Astrocyte (in vitro differentiated cells and primary cell): ENCODE data around the gene ZCWPW1. TPM values are rescaled to one million over a fixed set of nuclear protein-coding genes. Genes with fewer than 3 reads are reported as not detected.
A peak's percentile ranks its signal among the peaks of the same experiment; 100 is the strongest.

ENCODE experiments used
- DNase-seq: peaks from one replicate; pipeline ENCODE4 v3.0.0-alpha.2; 2010; ENCODE audit warnings: low read depth
- FAIRE-seq: peaks from 2 replicates; lab custom pipeline; 2011; peaks lifted over from hg19 to GRCh38; lab: Jason Lieb, UNC
- H2AFZ ChIP-seq: 2 replicates; pipeline ENCODE4 v1.6.0; 2012; ENCODE audit warnings: low read depth, low read length, inconsistent platforms
- H3K27ac ChIP-seq: 2 replicates; pipeline ENCODE4 v1.5.1; 2011; ENCODE audit warnings: low read depth, low read length, inconsistent platforms
- H3K27me3 ChIP-seq: 2 replicates; pipeline ENCODE4 v1.6.0; 2011; ENCODE audit warnings: low read length, inconsistent platforms; ENCODE audit not compliant: insufficient read depth
- H3K36me3 ChIP-seq: 2 replicates; pipeline ENCODE4 v1.5.1; 2011; ENCODE audit warnings: low read length, inconsistent platforms; ENCODE audit not compliant: insufficient read depth
- H3K4me1 ChIP-seq: 2 replicates; pipeline ENCODE4 v1.5.1; 2011; ENCODE audit warnings: low read length, inconsistent platforms; ENCODE audit not compliant: insufficient read depth
- H3K4me2 ChIP-seq: 2 replicates; pipeline ENCODE4 v1.6.0; 2012; ENCODE audit warnings: low read length, inconsistent platforms
- H3K4me3 ChIP-seq: 2 replicates; pipeline ENCODE4 v1.5.1; 2011; ENCODE audit warnings: low read depth, mild to moderate bottlenecking, low read length, inconsistent platforms; ENCODE audit not compliant: insufficient read depth
- H3K79me2 ChIP-seq: 2 replicates; pipeline ENCODE4 v1.6.0; 2012; ENCODE audit warnings: mild to moderate bottlenecking, low read length, inconsistent platforms; ENCODE audit not compliant: insufficient read depth
- H3K9ac ChIP-seq: 2 replicates; pipeline ENCODE4 v1.6.0; 2012; ENCODE audit warnings: mild to moderate bottlenecking, low read length, inconsistent platforms
- H3K9me3 ChIP-seq: 2 replicates; pipeline ENCODE4 v1.5.1; 2012; ENCODE audit warnings: low read depth, mild to moderate bottlenecking, low read length, inconsistent platforms; ENCODE audit not compliant: insufficient read depth
- H4K20me1 ChIP-seq: 2 replicates; pipeline ENCODE4 v1.6.0; 2012; ENCODE audit warnings: low read length, inconsistent platforms; ENCODE audit not compliant: insufficient read depth
- H3K27ac Mint-ChIP-seq: one replicate; pipeline ENCODE4 v1.8.0; 2021; ENCODE audit warnings: mild to moderate bottlenecking, mixed read lengths; ENCODE audit not compliant: unreplicated experiment
- H3K27me3 Mint-ChIP-seq: one replicate; pipeline ENCODE4 v1.8.0; 2021; ENCODE audit warnings: low read depth, mixed read lengths; ENCODE audit not compliant: unreplicated experiment
- H3K36me3 Mint-ChIP-seq: one replicate; pipeline ENCODE4 v1.8.0; 2021; ENCODE audit warnings: low read depth, mixed read lengths; ENCODE audit not compliant: unreplicated experiment
- H3K4me1 Mint-ChIP-seq: one replicate; pipeline ENCODE4 v1.8.0; 2021; ENCODE audit warnings: low read depth, mixed read lengths; ENCODE audit not compliant: unreplicated experiment
- H3K4me3 Mint-ChIP-seq: one replicate; pipeline ENCODE4 v1.8.0; 2021; ENCODE audit warnings: mild to moderate bottlenecking, moderate library complexity, mixed read lengths; ENCODE audit not compliant: unreplicated experiment
- H3K9me3 Mint-ChIP-seq: one replicate; pipeline ENCODE4 v1.8.0; 2021; ENCODE audit warnings: mild to moderate bottlenecking, mixed read lengths; ENCODE audit not compliant: unreplicated experiment
- CTCF ChIP-seq: IDR thresholded peaks from 2 replicates; pipeline ENCODE4 v1.5.1; 2011; ENCODE audit warnings: low read depth, mild to moderate bottlenecking, inconsistent platforms, low read length, moderate library complexity; ENCODE audit not compliant: insufficient read depth
- EZH2 ChIP-seq: IDR thresholded peaks from 2 replicates; pipeline ENCODE4 v1.6.1; 2012; ENCODE audit warnings: mild to moderate bottlenecking, low read length, inconsistent platforms; ENCODE audit not compliant: insufficient read depth
- total RNA-seq: library from RNA; stranded (reverse); gene quantifications from 2 replicates; pipeline ENCODE4 v1.2.1, GENCODE V29; 2021

ZCWPW1 gene
- total RNA-seq, 1 donor from 2014 or later = 2.6 TPM

- peaks cover 4% of the 10 kb centered on the region for H3K36me3 Mint-ChIP-seq
- H3K4me1 Mint-ChIP-seq = peaks cover 5% of the 10 kb centered on the region
- TF ChIP-seq EZH2 = no peak
- no peak for TF ChIP-seq CTCF
- Histone ChIP-seq H3K27ac (no peak overlapping the region), H3K4me2 (no peak overlapping the region), H3K9me3 (no peaks in the 10 kb centered on the region), H4K20me1 (peaks cover 17% of the 10 kb centered on the region), H3K36me3 (peaks cover 17% of the 10 kb centered on the region), H3K4me3 (no peak overlapping the region), H3K79me2 (peaks cover 29% of the 10 kb centered on the region), H3K4me1 (peaks cover 10% of the 10 kb centered on the region), H3K27me3 (no peaks in the 10 kb centered on the region), H2AFZ (no peak overlapping the region), H3K9ac (no peak overlapping the region)
- H3K9me3 Mint-ChIP-seq = no peaks in the 10 kb centered on the region
- no peak overlapping the region for H3K27ac Mint-ChIP-seq
- DNase-seq = no peak
- no peak for FAIRE-seq
- H3K27me3 Mint-ChIP-seq = no peaks in the 10 kb centered on the region
- no peak overlapping the region for H3K4me3 Mint-ChIP-seq
Observed at GRCh38 chr7:100438172-100438571, 9.7 kb upstream of the ZCWPW1 start.

- H3K36me3 Mint-ChIP-seq = peaks cover 7% of the 10 kb centered on the region
- no peak overlapping the region for H3K27ac Mint-ChIP-seq
Observed at GRCh38 chr7:100437150-100438100, 8.9 kb upstream of the ZCWPW1 start.

More at GRCh38 chr7:100437150-100438100, 8.9 kb upstream of the ZCWPW1 start:
- Mint-ChIP-seq H3K27me3 (no peaks in the 10 kb centered on the region), H3K9me3 (no peaks in the 10 kb centered on the region), H3K4me3 (peak overlapping the region; percentile 71), H3K4me1 (peaks cover 6% of the 10 kb centered on the region)
- Histone ChIP-seq H3K9me3 (no peaks in the 10 kb centered on the region), H3K4me3 (no peak overlapping the region), H3K9ac (no peak overlapping the region), H3K4me2 (peak overlapping the region; percentile 91), H3K27me3 (no peaks in the 10 kb centered on the region), H4K20me1 (peaks cover 23% of the 10 kb centered on the region), H3K27ac (no peak overlapping the region), H3K36me3 (peaks cover 19% of the 10 kb centered on the region), H2AFZ (no peak overlapping the region), H3K4me1 (peaks cover 11% of the 10 kb centered on the region), H3K79me2 (peaks cover 36% of the 10 kb centered on the region)
- DNase-seq = no peak
- no peak for TF ChIP-seq CTCF
- TF ChIP-seq EZH2 = no peak
- no peak for FAIRE-seq
